Uterus (tissue), 2 donors: ENCODE data around the gene TFCP2L1.

ENCODE experiments used
- CTCF ChIP-seq, 4 experiments: fragments of 200-600 bp in 2 of 4; fragments of 450-650 bp in 2 of 4; sonication (generic) in 2 of 4; IDR thresholded peaks; one replicate each; pipeline ENCODE4 v1.5.1; 2016 to 2019; ENCODE audit warnings: antibody characterized with exemption in 4 of 4, mild to moderate bottlenecking in 2 of 4, moderate library complexity in 1 of 4
- POLR2A ChIP-seq, 2 donors: fragments of 450-650 bp; IDR thresholded peaks; one replicate each; pipeline ENCODE4 v1.6.1; 2016; ENCODE audit warnings: antibody characterized with exemption in 2 of 2, mild to moderate bottlenecking in 1 of 2, moderate library complexity in 1 of 2

- no peak for TF ChIP-seq CTCF (IDR thresholded peaks at IDR 0.05)
- no peak for TF ChIP-seq POLR2A (IDR thresholded peaks at IDR 0.05)
Observed at GRCh38 chr2:121273116-121273515, 11.9 kb downstream of the TFCP2L1 start.
